ENCODE measurements around the gene CDK10.
"Not testable (repeated sequence)": the region's sequence is repeated elsewhere in the genome, so short reads cannot be mapped to it uniquely, and the experiment has no call there.

The CDK10 gene

GRCh38 chr16:89696670-89697128 lies 10.2 kb downstream of the CDK10 start:
- TF ChIP-seq ZNF274 (IDR thresholded peaks at IDR 0.05; ENCODE audit: low read depth, low read length), result no peak
- no peak overlapping the region for H3K4me3 ChIP-seq (ENCODE audit: low read length)

DNA sequence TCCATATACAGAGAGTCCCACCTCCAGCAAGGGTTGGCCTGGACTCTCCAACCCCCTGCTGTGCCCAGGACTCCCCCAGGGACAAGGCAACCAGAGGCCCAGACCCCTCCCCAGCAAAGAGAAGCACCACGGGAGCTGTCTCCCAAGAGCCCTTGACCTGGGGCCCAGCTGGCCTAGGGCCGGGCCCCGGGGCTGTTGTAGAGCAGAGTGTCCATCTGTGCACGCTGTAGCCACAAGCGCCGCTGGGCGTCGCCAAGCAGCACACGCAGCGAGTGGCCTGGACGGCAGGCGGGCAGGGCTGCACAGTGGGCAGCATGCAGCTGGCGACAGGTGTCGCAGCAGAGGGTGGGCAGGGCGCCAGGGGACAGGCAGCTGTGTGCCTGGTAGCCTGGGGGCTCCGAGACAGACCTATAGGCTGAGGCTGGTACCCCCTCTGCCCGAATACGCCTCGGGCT lies 10.7 kb downstream of the CDK10 start:
- no peak for TF ChIP-seq ZNF274 (IDR thresholded peaks at IDR 0.05; ENCODE audit: low read depth, low read length)
- H3K4me3 ChIP-seq (ENCODE audit: low read length), result no peak overlapping the region

DNA sequence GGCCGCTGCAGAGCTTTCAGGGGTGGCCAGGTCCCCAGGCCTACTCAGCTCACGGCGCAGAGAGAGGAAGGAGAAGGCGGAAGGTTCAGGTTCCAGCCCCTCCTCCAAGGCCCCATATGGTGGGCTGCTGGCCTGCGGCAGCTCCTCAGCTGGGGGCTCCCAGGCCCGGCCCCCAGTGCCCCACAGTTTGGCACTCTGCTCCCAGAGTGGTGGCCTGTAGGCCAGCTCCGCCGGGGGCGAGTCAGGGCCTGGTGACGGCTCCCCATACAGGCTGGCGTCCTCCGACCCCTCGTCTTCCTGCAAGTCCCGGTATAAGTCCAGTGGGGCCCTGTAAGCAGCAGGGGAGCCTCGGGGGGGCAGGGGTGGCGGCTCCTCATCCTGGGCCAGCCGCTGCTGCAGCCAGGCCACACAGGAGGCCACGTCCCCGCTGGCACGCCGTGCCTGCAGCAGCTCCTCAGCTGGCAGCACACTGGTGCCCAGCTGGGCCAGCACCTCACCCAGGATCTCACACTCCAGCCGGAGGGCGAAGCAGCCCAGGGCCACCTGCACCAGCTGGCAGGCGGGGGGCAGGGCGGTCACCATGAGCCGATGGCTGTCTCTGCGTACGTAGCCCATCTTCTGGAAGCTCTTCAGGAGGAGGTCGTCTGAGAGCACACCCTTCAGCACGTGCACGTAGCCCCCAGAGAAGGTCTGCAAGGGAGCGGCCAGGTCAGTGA lies 11.3 kb downstream of the CDK10 start:
- no peak for TF ChIP-seq ZNF274 (IDR thresholded peaks at IDR 0.05; ENCODE audit: low read depth, low read length)

DNA sequence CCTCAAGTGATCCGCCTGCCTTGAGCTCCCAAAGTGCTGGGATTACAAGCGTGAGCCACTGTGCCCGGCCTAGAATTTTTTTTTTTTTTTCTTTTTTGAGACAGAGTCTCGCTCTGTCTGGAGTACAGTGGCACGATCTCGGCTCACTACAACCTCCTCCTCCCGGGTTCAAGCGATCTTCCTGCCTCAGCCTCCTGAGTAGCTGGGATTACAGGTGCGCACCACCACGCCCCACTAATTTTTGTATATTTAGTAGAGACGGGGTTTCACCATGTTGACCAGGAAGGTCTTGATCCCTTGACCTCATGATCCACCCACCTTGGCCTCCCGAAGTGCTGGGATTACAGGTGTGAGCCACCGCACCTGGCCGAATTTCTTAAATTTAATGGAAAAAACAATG lies 12.2 kb downstream of the CDK10 start:
- H3K4me3 ChIP-seq (ENCODE audit: low read length), result not testable (repeated sequence)

More for the DNA sequence above, 11.3 kb downstream of the CDK10 start:
- no peak overlapping the region for H3K4me3 ChIP-seq (ENCODE audit: low read length)

GRCh38 chr16:89699629-89700099 lies 13.2 kb downstream of the CDK10 start:
- H3K4me3 ChIP-seq (ENCODE audit: low read length), result not testable (repeated sequence)

- TF ChIP-seq ZNF274 (IDR thresholded peaks at IDR 0.05; ENCODE audit: low read depth, low read length), result no peak
- H3K4me3 ChIP-seq (ENCODE audit: low read length), result peak overlapping the region; percentile 63; the same call in 1 of the 2 replicates
Measured at GRCh38 chr16:89700100-89700648, 13.7 kb downstream of the CDK10 start.

- TF ChIP-seq ZNF274 (IDR thresholded peaks at IDR 0.05; ENCODE audit: low read depth, low read length), result no peak
- peak overlapping the region; percentile 63 for H3K4me3 ChIP-seq (ENCODE audit: low read length)
Measured at GRCh38 chr16:89700649-89701424, 14.3 kb downstream of the CDK10 start.

DNA sequence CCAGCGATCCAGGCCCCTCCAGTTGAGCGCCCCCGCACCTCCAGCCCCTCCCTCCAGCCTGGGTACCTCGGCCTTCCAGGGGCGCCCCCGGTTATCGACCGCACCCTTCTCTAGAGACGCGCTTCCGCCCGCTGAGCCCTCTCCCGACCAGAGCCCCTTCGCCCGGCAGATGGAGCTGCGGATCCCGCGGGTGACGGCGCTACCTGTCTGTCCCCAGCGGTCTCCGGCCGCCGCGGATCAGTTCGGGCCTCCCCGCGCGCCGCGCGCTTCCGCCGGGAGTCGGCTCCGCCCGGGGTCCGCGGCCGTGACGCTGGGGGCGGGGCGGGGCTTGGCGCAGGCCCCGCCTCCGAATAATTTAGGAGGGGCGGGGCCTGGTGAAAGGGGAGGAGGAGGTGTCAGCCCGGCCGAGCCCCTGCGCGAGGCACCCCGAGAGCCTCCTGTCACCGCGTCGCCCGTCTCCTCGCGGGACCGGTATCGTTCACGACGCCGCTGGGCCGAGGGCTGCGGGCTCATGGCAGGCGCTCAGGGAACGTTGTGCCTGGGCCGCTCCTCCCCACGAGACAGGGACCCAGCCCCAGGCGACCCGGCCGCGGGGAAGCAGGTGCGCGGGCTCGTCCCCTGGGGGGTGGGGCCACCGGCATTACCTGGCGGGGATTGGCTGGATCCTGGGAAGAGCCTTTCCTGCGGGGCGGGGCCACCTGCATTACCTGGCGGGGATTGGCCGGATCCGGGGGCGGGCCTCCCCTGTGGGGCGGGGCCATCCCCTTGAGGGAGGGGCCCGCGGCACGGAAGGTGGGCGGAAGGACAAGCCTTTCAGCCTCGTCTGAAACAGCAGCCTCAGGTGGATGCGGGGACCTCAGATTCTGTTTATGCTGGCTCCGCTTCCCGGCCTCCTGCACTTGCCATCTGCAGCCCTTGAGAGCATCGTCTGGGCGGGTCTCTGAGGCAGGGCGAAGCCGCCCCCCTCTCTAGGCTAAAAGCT lies 15.2 kb downstream of the CDK10 start, which contains the start of gene SPATA2L:
TSS of gene SPATA2L (minus strand) at position 281 of the 982 bp plus-strand sequence. CDS start 473 bp downstream, outside the sequence.
- H3K4me3 ChIP-seq (ENCODE audit: low read length), result peak within 1 kb of the TSS; percentile 63
- TF ChIP-seq ZNF274 (IDR thresholded peaks at IDR 0.05; ENCODE audit: low read depth, low read length), result no peak

GRCh38 chr16:89704281-89704680 lies 17.8 kb downstream of the CDK10 start:
- no peak for TF ChIP-seq ZNF274 (IDR thresholded peaks at IDR 0.05; ENCODE audit: low read depth, low read length)

GRCh38 chr16:89705006-89705405 lies 18.5 kb downstream of the CDK10 start:
- TF ChIP-seq ZNF274 (IDR thresholded peaks at IDR 0.05; ENCODE audit: low read depth, low read length), result no peak
- H3K4me3 ChIP-seq (ENCODE audit: low read length), result no peak overlapping the region

More at GRCh38 chr16:89704281-89704680, 17.8 kb downstream of the CDK10 start:
- H3K4me3 ChIP-seq (ENCODE audit: low read length), result no peak overlapping the region

DNA sequence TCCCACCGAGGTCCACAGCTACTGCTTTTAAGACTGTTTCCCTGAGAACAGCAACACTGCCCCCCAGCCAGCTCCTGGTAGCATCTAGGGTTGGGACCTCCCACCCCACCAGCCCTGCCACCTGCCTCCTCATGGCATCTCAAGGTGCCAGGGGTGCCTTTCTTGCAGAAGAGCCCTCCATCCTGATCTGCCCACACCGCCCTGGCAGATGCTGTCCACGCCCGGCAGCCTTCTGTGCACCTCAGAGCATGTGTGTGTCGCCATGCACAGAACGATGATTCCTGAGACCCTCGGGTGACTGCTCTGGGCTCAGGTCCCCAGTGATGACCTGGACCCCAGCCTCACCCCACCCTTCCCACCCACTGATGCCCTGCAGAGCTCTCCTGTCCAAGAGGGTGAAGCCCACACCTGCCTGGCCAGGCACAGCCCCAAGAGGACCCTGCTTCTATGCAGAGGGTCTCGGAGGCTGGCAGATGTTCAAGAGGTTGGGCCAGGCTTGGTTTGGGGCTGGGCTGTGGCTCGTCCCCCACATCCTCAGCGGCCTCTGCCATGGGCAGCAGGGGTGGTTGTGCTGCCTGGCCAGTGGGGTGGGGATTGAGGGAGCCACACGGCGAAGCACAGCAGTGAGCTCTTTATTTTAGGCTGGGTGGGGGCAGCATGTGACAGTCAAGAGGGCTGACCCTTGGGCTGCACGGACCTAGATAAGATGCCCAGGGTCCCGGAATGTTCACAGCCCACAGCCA lies 20.2 kb downstream of the CDK10 start:
- TF ChIP-seq ZNF274 (IDR thresholded peaks at IDR 0.05; ENCODE audit: low read depth, low read length), result no peak
- no peak overlapping the region for H3K4me3 ChIP-seq (ENCODE audit: low read length)

GRCh38 chr16:89707695-89708094 lies 21.2 kb downstream of the CDK10 start:
- H3K4me3 ChIP-seq (ENCODE audit: low read length), result no peak overlapping the region
- TF ChIP-seq ZNF274 (IDR thresholded peaks at IDR 0.05; ENCODE audit: low read depth, low read length), result no peak

DNA sequence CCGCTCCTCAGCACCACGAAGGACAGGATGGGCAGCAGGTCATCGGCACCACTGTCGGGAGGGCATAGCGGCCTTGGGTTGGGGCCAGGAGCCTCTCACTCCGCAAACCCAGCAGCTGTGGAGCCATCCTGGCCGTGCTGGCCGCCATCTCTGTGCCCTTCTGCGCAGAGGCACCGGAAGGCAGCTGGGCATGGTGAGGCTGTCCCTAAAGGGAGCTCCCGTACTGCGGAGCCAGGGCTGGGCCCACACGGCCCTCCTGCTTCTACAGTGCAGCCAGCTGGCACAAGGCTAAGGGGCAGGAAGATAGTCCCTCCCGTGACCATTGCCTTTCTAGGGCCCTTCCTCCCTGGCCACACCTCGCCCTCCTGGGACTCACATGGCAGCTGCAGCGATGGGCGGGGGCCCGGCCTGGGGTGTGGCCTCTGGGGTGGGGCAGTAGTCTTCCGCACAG lies 22.0 kb downstream of the CDK10 start:
- no peak for TF ChIP-seq ZNF274 (IDR thresholded peaks at IDR 0.05; ENCODE audit: low read depth, low read length)

More for the DNA sequence above, 22.0 kb downstream of the CDK10 start:
- no peak overlapping the region for H3K4me3 ChIP-seq (ENCODE audit: low read length)

Measured in GM08714 (cell line).